Astrocyte of the cerebellum (primary cell): ENCODE data around the gene KRTAP23-1.

Source experiments
- DNase-seq: peaks from one replicate; pipeline ENCODE4 v3.0.0-alpha.2; 2011; ENCODE audit warnings: low read depth
- H3K4me3 ChIP-seq: 2 replicates; pipeline ENCODE4 v1.5.1; 2011; ENCODE audit warnings: mild to moderate bottlenecking, low read depth, low read length, moderate library complexity
- in situ Hi-C: cut with HindIII; loops from 2 replicates; pipeline ENCODE4 v1.10.0; 2017; ENCODE audit warnings: low sequenced_read_pairs
- TF ChIP-seq, protein P1 (sequence below): IDR thresholded peaks from 2 replicates; pipeline ENCODE4 v1.5.1; 2012; ENCODE audit warnings: low read length, low read depth, moderate library complexity, mild to moderate bottlenecking; ENCODE audit errors: missing control alignments

Gene KRTAP23-1, protein sequence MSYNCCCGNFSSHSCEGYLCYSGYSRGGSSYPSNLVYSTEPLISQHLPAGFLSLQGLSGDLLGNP

DNA sequence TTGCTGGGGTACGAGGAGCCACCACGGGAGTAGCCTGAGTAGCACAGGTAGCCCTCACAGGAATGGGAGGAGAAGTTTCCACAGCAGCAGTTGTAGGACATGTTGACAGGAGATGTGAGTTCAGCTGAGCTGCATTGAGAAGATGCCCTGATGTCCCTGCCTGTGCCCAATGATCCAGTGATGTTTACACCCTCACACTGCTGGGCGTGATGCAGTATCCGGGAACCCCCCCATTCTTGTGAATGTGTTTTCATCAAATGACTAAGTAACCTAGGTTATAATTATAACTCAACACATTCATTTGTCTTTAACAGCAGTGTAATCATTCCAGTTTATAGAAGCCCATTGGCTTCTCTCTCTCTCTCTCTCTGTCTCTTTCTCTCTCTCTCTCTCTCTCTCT lies at the start of gene KRTAP23-1:
KRTAP23-1 (minus strand) TSS at position 101 of the 400 bp plus-strand sequence; CDS start at position 101, 0 bp downstream.
- in situ Hi-C loops = no loop called here
- TF ChIP-seq, protein P1, sequence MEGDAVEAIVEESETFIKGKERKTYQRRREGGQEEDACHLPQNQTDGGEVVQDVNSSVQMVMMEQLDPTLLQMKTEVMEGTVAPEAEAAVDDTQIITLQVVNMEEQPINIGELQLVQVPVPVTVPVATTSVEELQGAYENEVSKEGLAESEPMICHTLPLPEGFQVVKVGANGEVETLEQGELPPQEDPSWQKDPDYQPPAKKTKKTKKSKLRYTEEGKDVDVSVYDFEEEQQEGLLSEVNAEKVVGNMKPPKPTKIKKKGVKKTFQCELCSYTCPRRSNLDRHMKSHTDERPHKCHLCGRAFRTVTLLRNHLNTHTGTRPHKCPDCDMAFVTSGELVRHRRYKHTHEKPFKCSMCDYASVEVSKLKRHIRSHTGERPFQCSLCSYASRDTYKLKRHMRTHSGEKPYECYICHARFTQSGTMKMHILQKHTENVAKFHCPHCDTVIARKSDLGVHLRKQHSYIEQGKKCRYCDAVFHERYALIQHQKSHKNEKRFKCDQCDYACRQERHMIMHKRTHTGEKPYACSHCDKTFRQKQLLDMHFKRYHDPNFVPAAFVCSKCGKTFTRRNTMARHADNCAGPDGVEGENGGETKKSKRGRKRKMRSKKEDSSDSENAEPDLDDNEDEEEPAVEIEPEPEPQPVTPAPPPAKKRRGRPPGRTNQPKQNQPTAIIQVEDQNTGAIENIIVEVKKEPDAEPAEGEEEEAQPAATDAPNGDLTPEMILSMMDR = no peak
- no peak for DNase-seq

DNA sequence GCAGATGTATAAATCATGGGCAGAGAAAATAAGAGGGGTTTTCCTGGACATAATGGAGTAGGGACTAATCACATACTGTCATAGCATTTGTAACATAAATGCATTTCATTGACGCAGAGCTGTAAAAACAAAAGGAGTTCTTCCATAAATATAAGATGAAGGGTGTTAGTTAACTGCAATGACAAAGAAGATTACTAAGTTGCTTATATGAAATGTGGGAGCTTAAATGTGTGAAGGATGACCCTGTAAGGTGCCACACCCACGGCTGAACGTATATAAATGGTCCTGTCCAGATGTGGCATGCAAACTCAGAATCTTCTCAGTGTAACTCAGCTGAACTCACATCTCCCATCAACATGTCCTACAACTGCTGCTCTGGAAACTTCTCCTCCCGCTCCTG lies 47.3 kb upstream of the KRTAP23-1 start, which contains the start of gene KRTAP13-1:
KRTAP13-1 (plus strand) TSS at position 301 of the 400 bp plus-strand sequence; CDS start at position 357, 56 bp downstream.
- H3K4me3 ChIP-seq = no peak within 1 kb of the TSS
- TF ChIP-seq, protein P1 = no peak
- no peak for DNase-seq
- in situ Hi-C loops = no loop called here

More for the DNA sequence above, at the start of gene KRTAP23-1:
- H3K4me3 ChIP-seq = no peak within 1 kb of the TSS

DNA sequence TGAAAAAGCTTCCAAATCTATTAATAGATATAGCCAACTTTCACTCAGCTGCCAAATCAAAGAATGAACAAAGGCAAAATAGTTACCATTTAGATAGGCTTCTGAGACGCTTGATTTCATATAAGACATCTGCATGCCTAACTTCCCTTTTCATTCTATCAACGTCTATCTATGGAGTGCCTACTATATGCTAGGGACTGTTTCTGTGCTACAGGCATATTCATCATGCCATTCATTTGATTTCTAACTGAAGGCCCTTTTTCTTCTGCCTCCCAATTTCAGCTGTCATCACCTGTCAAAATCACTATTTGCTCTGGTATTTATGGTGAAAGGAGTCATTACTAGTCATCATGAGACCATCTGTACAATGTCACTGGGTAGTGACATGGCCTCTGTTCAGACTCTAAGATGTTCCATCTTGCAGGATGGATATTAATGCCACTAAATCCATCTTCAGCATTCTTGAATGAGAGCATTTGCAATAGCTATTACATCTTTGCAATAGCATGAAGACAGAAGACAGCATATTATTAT lies 43.2 kb upstream of the KRTAP23-1 start:
- in situ Hi-C loops = no loop called here
- TF ChIP-seq, protein P1 = no peak
- H3K4me3 ChIP-seq = no peak overlapping the region
- DNase-seq = no peak

DNA sequence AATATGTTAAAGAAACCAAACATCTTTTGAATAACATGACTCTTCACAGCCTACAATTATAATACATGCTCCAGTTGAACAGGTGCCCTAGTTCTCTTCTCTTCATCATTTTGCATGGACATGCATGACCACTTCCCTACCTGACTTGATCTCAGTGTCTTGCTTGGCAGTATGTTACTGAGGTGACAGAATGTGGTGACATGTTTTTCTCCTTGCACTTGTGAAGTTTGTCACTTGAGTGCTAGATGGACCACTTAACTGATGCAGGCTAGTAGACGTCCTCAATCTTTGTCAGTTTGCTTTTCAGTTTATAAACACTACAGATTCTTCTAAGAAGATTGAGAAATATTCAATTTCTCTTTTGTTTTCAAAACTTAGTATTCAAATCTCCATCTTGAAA lies 33.8 kb upstream of the KRTAP23-1 start:
- TF ChIP-seq, protein P1 = no peak
- DNase-seq = no peak
- no peak overlapping the region for H3K4me3 ChIP-seq
- in situ Hi-C loops = no loop called here

DNA sequence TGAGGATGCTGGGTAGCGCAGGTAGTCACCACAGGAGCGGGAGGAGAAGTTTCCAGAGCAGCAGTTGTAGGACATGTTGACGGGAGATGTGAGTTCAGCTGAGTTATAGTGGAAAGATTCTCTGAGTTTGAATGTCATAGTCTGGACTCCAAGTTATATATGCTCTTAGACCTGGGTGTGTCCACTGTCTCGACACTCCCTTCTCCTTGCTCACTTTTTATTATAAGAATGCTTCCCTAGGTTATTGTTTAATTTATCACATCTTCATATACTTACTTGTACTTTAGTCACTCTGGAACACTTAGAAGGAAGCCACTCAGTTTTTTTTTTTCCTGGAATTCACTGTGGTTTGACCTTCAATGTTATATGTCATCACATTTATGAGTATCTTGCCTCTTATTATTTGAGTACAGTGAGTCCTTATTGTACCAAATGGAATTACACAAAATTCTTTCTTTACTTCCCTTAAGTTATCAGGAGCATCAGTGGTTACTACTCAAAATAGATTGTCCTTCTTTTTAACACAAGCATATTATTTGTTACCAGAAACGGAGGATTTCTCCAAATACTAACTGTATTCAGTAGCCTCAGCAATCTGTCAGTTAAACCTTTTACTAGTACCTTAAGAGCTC lies 23.8 kb upstream of the KRTAP23-1 start, which contains the start of gene KRTAP13-2:
KRTAP13-2 (minus strand) TSS at position 133 of the 632 bp plus-strand sequence; CDS start at position 75, 58 bp downstream.
- DNase-seq = no peak
- in situ Hi-C loops = loop anchor here (5.0 kb wide), 1 partner anchor 80 kb away; no protein-coding TSS in a partner anchor
- H3K4me3 ChIP-seq = no peak within 1 kb of the TSS
- TF ChIP-seq, protein P1 = no peak

DNA sequence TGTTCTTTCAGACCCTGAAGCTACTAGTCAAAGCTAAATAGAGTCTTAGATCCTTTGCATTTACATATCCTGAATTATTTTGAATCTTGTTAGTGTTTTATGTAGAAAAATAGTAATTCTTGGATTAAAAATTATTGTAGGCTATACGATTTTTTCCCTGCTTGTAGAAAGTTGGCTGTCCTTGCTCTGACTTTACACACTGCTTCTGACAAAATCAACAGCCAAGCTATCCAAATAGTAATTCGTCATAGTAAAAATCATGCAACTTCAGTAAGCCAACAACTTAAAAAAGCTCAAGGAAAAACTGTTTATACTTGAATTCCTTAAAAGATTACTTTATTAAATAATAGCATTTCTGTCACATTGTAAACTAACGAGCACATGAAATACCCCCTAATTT lies 7.5 kb upstream of the KRTAP23-1 start:
- DNase-seq = no peak
- TF ChIP-seq, protein P1 = no peak
- H3K4me3 ChIP-seq = no peak overlapping the region
- in situ Hi-C loops = no loop called here
